Skeletal muscle cell (primary cell): ENCODE data around the gene VTI1A.
A peak's percentile ranks its signal among the peaks of the same experiment; 100 is the strongest.

ENCODE experiments used
- DNase-seq: peaks from one replicate; pipeline ENCODE4 v3.0.0-alpha.2; 2010; ENCODE audit warnings: low read depth
- H3K4me3 ChIP-seq: 2 replicates; pipeline ENCODE4 v1.5.1; 2011; ENCODE audit warnings: low read depth, mild to moderate bottlenecking, control low read depth, low read length, moderate library complexity

Gene VTI1A

DNA sequence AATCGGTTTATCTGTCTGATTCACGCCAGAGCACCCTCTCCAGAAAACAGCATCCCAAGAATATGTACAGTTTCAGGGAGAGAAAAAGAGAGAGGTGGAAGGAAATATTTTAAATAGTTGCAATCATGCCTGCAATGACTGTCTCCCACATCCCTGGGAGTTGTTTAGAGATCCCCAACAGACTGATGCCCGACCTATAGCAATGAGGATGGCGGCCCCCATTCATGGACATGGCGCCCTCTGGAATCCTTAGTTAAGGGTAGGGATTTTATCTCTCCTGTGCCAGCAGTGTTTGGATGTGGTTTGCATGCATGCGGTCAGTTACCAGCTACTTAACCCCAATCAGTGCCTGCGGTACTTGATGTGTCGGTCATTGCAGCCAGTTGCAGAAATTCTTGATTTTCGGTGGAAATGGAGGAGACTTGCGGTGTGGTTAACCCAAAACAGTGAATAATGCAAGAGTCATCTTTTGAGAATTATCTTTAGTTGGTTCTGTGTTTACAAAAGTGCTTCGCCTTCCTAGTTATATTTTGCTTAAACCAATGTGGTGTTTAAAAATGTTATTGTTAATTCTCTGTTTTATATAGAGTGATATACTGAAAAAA is 317.0 kb downstream of the VTI1A start:
- DNase-seq = peak; percentile 19
- no peak overlapping the region for H3K4me3 ChIP-seq

DNA sequence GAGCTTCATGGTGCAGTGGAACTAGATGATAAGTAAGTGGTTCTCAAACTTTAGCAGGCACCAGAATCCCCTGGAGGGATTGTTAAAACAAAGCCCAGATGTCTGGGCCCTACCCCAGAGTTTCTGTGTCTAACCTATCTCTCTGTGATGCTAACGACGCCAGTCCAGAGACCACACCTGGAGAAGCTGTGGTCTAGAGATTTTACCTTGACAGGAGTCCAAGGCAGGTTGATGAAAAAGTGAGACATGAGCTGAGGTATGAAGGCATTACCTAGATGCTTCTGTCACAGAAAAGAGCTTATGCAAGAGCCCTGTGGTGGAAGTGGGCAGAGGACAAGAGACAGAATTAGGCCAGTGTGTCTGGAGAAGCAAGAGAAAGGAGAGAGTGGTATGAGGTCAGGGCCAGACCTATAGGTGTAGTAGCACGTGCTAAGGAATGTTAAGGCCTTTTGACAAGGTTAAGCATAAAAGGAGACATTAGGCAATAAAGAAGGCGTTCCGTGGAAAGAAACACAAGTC is 318.8 kb downstream of the VTI1A start:
- H3K4me3 ChIP-seq = no peak overlapping the region
- DNase-seq = no peak

DNA sequence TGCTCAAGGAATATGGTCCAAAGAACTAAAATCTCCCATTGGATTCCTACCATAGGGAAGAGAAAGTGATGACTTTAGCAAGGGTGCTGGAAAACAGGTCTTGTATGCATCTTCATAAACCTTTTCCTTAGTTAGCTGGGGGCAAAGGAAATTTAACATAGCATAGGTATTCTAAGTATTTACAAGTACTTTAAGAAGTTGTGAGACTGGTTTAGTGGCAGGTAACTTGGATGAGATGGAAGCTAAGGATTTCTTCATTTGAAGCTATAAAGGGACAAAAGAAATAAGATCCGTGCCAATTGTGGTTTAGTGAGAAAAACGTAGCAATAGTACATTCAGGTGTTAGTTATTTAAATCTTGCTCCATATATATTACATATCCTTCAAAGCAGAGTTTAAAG is 319.6 kb downstream of the VTI1A start:
- H3K4me3 ChIP-seq = no peak overlapping the region
- DNase-seq = no peak

DNA sequence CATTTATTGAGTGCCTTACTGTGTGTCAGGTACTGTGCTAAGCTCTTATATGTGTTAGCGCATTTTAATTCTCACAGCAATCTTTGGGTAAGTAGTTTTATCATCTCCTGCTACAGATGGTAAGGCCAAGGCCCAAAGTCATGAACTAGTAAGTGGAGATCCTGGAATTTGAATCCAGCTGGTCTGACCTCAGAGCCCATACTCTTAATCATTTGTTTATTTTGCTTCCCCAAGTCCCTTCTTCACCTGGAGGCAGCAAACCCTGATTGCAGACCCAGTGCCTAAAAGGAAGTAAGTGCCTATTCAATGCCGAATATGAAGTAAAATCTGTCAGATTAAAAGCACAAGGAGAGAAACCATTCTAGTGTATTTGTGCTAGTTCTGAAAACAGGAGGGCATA is 320.1 kb downstream of the VTI1A start:
- H3K4me3 ChIP-seq = no peak overlapping the region
- DNase-seq = no peak

DNA sequence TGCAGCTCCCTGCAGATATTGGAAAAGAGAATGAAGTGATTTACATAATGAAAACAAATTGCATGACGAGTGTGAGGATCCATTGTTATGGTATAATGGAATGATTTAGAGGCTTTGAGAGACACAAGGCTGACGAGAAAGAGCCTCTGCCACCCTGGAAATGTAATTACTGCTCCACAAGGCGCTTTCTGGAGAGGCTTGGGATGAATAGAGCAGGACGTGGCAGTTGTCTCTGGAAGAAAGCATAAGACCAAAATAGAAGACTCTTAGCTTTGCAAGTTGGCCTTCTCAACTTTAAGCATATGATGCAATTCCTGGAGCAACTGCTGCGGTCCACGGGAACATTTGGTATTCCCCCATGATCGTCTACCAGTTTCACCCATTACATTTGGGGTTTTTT is 321.1 kb downstream of the VTI1A start:
- DNase-seq = no peak
- no peak overlapping the region for H3K4me3 ChIP-seq

DNA sequence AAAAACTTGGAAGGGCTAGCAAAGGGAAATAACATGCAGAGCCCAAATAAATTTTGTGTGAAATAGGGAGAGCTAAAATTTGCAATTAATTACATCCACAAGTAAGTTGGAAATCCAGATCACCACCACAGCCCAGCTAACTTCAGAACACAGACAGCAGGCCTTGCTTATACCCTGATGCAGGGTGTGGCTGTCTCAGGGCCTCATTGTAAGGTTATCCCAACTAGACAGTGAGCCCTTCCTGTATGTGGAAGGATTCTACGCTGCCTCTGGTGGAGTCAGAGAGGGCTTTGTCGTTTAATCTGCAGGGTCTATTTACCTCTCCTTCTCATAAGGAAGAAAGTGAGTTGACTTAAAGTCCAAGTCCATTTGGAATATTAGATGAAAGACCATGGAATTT is 322.1 kb downstream of the VTI1A start:
- no peak for DNase-seq

DNA sequence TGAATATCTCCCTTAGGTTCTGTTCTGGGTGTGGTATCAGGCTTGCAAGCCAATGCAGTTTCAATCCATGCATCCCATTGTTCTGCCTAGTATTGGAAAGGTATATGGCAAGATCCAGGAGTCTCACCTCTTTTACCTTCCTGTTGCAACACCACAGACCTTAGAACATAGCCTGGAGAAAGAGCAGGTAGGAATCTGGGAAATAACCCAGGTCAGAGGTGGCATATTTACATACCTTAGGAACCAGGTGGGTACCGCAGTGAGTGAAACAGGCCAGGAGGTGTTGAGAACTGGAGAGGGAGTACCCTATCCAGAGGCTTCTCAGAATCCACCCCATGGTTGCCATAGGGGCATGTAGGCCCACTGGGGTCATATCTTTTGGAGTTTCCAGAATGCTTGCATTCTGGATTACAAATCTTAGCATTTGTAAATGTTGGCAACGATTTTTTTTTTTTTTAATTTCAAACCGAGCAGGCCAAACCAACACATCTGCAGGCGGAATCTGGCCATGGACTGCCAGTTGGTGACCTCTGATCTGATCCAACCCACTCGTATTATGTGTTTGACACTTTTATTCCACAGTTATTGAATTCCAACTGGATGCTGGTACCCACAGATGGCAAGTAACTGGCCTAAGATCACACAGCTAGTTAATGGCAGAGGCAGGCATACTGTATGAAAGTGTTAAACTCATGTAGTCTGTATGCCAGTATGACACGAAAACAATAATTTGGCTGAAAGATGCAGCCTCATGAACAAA is 322.8 kb downstream of the VTI1A start:
- H3K4me3 ChIP-seq = no peak overlapping the region
- DNase-seq = no peak

More for the DNA sequence above, 322.1 kb downstream of the VTI1A start:
- no peak overlapping the region for H3K4me3 ChIP-seq

GRCh38 chr10:112771733-112772132 is 324.7 kb downstream of the VTI1A start:
- no peak overlapping the region for H3K4me3 ChIP-seq

DNA sequence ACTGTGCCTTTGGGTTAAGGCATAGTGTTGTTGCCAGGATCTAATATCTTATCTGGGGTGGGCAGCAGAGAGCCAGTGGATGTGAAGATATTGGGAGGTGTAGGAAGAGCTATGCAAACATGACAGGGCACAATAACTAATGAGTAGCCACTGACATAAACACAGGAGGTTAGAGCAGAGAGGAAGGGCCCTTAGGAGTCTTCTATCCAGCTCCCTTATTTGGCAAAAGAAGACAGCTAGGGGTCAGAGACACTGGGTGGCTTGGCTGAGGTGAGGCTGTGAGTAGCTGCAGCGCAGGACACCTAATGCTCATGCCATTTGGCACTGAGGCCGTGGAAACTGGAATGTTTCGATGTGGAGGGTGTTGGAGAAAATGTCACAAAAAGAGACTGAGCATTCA is 326.8 kb downstream of the VTI1A start:
- H3K4me3 ChIP-seq = no peak overlapping the region
- DNase-seq = no peak

More at GRCh38 chr10:112771733-112772132, 324.7 kb downstream of the VTI1A start:
- no peak for DNase-seq

GRCh38 chr10:112774210-112774609 is 327.2 kb downstream of the VTI1A start:
- no peak overlapping the region for H3K4me3 ChIP-seq

GRCh38 chr10:112774798-112775197 is 327.8 kb downstream of the VTI1A start:
- no peak for DNase-seq
- no peak overlapping the region for H3K4me3 ChIP-seq

More at GRCh38 chr10:112774210-112774609, 327.2 kb downstream of the VTI1A start:
- DNase-seq = no peak

GRCh38 chr10:112775381-112775780 is 328.4 kb downstream of the VTI1A start:
- DNase-seq = no peak
- no peak overlapping the region for H3K4me3 ChIP-seq

- DNase-seq = no peak
- no peak overlapping the region for H3K4me3 ChIP-seq
Observed at GRCh38 chr10:112775892-112776674, 329.1 kb downstream of the VTI1A start.

DNA sequence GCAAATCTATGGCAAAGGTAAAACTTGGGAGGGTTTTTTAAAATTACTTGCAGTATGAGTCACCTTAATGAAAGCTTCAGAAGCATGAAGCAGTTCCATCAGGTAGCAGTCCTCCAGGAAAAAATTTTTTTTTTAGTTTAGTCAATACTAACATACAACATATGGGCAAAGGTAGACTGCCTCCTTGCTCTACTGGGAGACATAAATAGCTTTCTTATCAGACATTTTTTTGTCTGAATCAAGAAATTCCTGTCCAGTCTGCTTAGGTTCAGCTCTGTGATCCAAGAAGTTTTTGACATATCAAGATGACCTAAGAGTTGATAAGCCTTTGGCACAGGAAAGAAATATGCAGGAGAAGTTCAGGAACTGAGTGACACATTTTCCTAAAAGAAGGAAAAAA is 331.6 kb downstream of the VTI1A start:
- DNase-seq = no peak

GRCh38 chr10:112779025-112779770 is 332.2 kb downstream of the VTI1A start:
- no peak overlapping the region for H3K4me3 ChIP-seq
- DNase-seq = no peak

More for the DNA sequence above, 331.6 kb downstream of the VTI1A start:
- H3K4me3 ChIP-seq = no peak overlapping the region

DNA sequence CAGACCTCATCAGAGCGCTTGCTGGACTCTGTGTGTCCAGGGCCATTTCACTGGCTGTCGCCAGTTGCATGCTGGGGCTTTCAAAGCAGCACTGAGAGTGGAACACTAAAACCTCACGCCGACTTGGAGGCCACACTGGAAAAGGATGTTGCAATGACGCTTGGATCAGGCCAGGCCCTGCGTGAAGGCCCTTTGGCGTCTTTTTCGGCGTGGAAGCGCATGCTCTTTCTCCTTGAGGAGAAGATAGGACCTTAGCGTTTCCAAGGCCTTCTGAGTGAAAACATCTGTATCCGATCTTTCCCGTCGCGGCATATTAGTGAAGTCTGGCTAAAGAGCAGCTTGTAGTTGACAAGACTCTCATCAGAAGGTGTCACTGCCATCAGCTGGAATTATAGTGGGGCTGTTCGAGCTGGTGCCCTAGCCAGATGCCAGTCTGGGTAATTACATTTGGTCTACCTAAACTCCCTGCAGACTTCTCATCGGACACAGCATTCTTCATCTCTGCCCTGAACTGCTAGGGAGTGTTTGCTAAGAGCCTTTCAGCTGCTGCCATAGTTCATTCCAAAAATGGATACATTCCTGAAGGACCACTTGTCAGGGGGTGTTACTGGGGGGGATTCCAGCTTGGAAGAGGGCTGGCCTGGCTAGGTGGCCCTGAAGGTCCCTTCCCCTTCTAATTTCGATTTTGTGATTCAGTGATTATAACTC is 335.3 kb downstream of the VTI1A start:
- no peak overlapping the region for H3K4me3 ChIP-seq
- DNase-seq = no peak

DNA sequence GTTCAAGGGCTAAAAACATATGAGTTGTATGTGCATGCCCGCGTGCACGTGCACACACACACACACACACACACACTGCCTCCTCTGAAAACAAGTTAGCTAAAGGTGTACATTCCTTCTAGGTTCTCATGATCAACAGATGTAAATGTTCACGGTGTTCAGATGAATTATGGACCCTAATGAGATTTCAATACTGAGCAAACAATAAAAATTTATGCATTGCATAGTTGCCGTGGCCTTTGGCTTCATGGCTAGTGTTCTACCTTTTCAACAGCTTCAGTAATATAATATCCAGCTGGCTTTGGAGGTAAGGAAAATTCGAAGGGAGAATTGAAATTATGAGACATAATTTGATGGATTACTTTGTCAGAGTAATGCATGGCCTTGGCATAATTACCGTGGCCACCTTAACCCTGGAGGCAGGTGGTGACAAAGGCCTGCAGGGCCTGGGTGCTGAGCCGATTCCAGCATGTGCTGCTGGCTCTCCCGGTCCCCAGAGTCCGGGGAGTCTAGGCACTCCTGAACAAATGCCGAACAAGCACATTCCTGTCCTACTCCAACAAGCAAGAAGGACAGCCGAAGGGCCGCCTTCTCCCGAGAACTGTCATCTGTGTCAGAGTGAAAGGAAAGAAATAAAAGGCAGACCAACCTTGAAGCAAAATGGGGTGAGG is 336.5 kb downstream of the VTI1A start:
- DNase-seq = no peak
- H3K4me3 ChIP-seq = no peak overlapping the region

DNA sequence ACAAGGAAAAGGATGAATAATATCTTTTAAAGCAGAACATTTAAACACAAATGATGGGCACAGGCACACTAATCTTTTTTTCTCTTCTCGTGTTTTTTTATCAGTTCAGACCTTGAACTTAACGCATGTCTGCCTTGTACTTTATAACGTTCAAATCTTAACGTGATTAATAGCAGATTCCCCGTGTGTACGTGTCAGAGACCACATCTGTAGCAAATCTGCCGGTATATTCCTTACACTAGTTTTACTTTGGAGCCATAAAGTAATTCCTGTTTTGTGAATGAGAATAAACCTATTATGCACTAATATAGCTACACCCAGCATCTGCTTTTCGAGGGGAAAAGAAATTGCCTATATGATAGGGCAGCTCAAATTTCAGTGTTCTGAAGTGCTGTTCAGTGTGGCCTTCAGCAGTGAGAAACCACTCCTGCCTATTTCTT is 337.0 kb downstream of the VTI1A start:
- no peak for DNase-seq
- H3K4me3 ChIP-seq = no peak overlapping the region
